Measurements from ENCODE around the gene ATRNL1.

ATRNL1 gene

DNA sequence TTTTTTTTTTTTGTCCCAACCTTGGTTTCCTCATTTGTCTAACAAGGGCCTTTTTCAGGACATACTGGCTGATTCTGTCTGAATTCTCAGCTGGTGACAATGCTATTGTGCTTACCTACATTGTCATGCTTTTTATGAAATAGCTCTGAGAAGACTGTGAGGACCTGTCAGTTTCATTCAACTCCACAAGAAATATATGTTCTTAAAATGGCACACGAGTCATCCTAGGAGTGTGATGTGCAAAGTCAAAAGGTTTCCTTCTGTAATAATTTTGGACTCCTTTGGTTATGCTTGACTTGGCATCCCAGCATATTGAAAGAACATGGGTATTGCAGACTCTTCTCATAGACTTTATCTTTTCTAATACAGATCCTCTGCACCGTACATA is 863.8 kb downstream of the ATRNL1 start:
- DNase-seq: no peak

DNA sequence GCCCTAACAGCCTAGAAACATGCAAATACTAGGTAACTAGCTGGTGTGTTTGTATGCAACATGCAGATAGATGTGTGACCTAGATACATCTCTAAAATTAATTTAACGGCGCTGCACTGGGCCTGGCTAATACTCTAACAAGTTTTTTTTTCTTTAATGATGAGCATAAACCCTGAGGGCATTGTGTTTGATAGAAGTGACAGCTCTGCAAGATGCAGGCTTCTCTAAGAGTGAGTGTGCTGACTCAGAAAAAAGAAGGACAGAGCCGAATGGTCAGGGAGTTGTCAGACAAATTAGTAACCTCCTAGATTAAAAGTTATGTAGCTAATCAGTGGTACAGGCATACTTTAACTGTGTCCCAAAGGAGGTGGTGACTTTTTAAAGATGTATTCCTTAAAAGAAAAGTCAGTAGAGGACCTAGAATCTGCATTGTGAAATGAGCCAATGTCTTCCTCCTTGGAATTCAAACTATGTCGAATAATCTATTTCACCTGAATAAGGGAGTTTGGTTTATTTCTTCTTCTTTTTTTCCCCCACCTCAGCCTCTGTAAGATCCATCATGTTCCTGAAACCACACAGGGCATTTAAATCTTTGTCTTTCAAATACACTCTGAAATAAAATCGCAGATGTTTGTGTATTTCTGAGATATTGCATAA is 864.7 kb downstream of the ATRNL1 start:
- DNase-seq: no peak

DNA sequence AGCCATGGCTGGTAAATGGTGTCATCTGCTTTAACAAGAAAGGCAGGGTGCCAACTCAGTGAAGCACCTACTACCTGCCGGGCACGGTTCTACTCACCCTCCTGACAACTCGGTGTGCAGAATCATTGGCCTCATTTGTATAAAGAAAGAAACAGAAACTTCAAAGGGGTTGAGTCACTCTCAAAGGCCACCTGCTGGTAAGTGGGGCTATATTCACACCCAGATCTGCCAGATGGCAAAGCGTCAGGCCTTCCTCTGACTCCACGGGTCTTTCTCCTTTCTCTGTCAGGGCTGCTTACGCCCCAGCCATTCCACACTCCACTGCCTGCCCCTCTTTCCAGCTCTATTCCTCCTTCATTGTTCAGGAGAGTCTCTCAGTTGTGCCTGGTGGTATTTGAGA is 870.7 kb downstream of the ATRNL1 start:
- DNase-seq: no peak

DNA sequence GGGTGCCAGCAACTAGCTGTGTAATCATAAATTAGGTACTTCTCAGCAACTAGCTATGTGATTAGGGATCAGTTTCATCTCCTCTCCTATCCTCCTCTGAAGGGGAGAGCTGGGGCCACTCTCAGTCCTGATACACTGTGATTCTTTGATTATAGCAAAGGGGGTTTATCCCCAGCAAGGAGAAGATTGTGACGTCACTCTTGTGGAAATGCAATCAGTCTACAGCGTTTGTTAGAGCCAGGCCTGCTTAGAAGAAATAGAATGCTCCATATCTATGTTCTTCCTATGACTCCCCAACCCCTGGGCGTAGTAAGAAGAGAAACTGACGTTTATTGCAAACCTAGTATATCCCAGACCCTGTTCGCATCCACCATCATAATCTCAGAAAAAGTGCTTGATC is 871.7 kb downstream of the ATRNL1 start:
- no peak for DNase-seq

DNA sequence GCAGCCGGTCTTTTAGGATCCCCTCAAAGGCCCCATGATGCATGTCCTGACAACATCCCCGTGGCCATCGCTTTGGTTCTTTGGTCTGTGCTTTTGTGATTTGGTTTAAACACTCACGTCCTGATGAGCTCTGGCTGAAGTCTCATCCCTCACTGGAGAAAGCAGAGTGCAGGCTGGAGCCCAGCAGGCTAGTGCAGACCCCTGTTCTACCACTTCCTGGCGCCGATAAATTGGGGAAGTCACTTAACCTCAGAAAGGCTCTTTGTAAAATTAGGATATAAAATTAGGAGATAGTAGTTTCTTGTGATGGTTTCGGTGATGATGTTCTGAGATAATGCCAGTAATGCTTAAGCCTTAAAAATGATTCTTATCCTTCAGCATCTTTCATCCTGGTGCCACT is 872.2 kb downstream of the ATRNL1 start:
- DNase-seq: no peak

DNA sequence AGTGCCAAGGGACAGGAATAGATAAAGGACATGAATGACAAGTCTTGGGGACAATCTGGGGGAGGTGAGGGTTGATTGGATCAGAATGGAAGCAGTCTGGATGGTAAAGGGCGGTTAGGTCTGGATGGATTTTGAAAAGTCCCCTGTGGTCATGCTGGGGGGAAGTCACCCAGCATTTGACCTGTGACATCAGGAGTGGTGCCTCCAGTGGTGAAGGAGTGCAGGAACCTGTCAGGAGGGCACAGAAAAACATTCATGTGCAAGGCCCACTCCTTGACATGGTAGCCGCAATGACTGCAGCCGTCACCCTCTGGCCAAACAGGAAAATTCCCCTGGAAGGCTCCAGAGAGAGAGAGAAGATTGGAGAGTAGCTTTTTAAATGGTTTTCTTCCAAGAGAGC is 875.1 kb downstream of the ATRNL1 start:
- no peak for DNase-seq

DNA sequence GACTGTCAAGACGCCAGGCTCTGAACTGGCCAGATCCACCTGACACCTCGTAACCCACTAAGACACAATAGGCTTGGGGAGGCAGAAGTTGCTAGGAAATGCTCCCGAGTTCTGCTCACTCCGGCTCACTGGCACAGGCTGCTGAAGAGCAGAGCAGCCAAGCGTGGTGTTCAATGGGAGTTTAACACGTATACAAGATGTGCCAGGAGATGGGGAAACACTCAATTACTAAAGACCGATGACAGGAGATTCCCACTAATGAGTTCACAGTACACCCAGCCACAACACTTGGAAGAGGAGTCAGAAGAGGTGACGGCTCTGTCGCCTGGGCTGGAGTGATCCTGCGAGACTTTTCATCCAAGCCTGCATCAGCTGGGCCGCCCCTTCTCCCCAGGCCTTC is 876.4 kb downstream of the ATRNL1 start:
- no peak for DNase-seq

DNA sequence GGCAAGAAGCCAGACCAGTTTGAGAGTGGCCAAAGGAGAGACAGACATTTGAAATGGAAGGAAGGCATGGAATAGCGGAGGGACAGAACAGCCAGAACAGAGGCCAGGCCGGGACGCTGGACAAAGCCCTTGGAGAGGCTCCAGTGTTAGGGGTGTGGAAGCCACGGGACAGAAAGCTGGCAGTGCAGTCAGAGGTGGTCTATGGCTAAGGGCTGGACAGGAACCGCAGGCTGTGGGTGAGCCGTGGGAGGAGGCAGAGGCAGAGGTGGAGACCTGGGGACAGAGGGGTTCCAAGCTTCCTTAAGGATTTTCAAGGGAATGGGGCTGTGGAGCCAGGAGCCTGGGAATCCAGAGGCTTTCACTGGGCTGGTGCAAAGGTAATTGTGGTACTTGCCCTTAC is 878.8 kb downstream of the ATRNL1 start:
- no peak for DNase-seq

DNA sequence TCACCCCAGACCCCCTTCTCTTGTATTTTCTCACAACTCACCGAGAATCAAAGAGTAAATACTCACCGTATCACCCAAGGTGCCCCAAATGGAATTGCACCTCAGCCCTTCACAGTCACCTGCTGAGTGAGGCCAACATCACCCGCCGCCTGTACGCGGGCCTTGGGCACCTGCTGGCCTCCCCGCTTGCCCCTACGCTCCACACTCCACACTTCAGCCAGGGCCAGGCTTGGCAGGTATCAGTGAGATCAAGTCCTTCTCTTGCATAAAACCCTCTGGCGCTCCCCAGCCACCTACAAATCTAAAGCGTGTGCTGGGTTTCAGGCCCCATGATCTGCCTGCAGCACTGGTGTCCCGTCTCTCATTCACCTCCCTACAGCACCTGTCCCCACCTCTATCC is 879.3 kb downstream of the ATRNL1 start:
- DNase-seq: no peak

DNA sequence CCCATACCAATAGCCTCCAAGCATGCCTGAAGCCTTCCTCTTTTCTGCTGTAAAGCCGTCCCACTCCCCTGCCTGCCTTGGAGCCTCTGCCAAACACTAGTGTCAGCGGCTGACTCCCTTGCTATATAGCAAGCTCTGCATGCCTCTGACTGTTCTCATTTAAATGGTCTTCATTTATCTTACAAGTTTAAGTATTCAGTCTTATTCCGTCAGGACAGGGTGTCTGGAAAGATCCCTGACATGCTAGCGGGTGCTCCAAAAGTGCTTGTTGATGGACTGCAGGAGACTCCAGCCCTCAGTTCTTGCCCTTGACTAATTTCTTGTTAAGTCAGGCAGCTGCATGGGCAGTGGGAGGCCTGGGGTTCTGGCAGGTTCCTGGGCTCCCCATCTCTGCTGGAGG is 881.2 kb downstream of the ATRNL1 start:
- DNase-seq: no peak

DNA sequence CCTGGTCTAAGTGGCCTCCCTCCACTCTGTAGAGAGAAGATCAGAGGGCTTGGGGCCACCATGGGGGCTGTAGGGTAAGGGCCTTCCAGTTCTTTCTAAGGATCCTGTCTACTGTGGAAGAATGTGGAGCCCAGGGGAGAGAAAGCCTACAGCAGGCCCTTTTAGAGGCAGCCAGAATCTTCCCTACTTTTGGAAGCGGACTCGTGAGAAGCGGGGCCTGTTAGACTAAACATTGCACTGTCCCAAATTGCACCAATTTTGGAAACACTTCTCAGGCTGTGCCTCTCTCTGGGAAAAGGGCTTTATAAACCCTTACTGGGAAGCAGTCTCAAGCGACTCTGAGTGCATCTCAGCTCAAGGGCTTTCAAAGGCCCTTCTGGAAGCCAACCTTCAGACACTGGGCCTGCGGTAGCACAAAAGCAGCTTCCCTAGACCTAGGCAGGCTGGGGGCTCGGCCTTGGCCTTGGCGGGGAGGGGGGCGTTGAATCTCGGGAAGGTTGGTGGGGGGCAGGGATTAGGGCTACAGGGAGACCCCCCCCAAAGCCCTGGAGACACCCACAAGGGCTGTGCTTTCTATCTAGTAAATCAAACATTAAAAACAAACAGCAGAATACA is 881.8 kb downstream of the ATRNL1 start:
- DNase-seq: no peak

DNA sequence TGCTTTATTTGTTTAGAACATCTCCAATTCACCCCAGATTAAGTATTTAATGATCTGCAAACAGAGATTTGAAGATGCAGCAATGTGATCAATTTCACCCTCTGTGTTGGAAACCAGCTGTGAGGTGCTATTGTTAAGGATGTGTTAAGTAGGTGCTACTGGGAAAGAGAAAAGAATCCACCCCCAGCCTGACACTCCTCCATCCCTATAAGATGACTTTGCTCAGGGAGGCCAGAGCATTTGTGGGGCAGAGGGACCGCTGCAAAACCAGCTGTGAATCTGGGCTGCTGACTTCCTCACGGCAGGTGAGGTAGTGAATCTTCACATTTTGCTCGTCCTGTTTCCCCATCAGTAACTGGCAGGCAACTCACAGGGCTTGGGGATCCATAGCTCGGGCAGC is 882.3 kb downstream of the ATRNL1 start:
- no peak for DNase-seq

DNA sequence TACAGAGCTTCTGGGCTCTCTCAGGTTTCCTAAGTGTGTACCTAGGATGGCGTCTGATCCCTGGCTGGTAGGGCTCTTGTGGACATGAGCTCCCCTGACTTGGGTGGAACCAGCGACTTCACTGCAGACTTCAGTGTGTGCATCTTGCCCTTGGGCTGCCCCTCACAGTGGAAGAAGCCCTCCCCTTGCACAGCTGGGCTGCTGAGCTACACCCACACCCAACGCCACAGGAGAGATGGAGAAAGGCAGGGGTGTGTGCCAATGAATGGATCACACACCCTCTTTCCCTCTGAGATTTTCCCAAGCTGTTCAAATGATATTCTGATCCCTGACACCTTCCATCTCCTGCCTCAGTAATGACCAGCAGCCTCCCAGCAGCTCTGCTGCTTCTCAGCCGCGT is 883.2 kb downstream of the ATRNL1 start:
- no peak for DNase-seq

DNA sequence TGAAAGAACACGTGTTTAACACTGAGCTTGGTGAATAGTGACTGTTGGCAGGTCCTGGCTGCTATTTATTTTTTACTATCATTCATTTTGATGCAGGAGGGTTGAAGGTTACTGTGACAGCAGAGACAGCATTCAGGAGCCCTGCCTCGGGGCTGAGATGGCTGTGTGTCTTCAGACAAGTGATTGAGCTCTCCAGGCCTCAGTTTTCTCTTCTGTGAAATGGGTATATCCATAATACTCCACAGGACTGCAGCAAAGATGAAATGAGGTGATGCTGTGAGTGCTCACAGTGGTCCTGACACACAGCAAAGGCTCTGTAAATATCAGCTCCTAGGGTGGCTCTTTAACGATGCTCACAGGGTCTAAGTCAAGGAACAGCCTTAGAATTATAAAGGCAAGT is 884.7 kb downstream of the ATRNL1 start:
- no peak for DNase-seq

DNA sequence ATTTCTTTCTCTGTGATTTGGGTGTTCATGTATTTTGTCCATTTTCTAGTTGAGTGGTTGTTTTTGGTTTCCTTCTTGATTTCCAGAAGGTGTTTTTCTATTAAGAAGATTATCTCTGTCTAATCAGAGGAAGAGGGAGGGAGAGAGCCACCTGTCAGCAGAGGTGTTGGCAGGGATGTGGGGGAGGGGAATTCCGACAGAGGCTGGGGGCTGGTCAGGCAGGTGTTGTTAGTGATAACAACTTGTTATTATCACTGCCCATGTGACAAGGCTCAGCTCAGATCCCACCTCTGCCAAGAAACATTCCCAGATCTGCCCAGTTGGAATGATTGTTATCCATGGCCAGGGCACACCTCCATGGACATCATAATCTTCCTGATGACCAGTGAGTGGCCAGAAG is 886.4 kb downstream of the ATRNL1 start:
- DNase-seq: no peak

DNA sequence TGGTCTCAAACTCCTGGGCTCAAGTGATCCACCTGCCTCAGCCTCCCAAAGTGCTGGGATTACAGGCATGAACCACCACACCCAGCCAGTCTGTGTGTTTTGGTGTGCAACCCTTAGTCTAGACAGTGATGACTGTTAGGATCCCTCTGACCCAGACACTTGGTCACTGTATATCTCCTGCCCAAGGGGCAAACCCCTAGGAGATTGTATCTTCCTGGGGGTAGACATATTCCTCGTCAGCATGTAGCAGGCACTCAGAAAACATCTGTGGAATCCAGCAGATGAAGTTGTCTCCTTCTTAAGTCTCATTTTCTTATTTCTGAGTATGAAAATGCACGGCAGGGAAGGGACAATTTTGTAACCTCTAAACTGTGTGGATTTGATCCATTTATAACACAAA is 887.3 kb downstream of the ATRNL1 start:
- DNase-seq: no peak

DNA sequence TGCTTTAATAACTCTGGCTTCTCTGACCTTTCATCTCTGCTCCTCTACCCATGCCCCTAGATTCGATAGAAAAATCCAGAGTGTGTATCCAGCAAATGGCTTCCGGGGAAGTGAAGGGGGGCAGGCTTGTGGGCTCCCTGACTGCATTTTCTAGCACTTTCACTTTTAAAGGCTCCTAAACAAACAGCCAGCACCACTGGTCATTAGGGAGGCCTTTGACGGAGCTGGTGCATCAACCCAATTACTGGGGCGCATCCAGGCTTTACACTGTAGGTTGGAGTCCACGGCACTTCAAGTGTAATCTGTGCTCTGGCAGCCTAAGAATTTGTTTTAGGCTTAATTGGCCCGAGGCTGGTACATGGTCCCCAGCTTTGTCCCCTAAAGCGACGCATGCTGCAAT is 887.9 kb downstream of the ATRNL1 start:
- no peak for DNase-seq

DNA sequence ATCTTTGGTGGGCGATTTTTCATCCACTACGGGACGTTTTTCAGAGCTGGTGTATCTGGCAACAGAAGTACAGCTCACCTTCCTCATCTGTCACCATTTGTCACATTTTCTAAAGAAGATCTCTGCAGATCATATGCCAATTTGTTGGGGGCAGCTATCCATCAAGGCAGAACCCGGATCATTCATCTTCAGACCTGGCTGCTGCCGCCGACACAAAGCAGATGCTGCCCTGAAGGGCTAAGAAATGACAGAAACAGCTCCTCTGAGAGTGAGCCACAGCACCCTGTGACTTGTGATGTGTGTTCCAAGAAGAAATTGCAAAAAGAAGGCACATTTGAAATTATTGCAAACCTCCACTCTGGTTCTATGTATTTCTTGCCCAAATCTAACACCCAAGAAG is 888.9 kb downstream of the ATRNL1 start:
- DNase-seq: no peak

DNA sequence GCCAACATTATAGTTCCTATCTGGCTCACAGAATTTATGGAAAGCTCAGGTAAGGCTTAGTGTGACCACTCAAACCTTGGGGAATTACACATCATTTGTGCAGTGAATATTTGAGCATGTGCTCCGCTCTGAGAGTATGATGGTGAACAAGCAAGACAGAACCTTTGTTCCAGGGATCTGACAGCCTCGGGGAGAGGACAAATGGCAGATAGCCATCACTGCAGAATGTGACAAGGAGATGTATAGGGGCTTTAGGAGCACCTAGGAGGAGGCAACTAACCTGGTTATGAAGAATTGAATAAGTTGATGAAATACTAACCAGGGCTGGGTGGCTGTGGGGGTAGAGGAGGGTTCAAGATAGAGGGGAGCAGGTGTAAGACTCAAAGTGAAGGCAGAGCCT is 889.4 kb downstream of the ATRNL1 start:
- no peak for DNase-seq

DNA sequence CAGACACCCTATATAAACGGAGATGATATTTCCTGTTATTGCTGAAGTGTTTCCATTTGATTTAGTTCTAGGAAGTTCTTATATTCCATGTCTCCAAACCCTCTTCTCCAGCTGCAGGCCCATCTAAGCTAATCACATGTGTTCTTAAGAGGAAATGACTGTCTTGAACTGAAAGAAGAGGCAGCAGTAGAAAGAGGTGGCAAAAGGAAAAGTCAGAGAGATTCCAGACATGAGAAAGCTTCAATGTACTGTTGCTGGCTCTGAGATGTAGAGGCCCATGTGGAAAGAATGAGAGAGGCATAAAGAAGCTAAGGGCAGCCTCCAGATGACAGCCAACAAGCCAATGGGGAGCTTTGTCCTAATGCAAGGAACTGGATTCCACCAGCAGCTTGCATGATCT is 892.6 kb downstream of the ATRNL1 start:
- no peak for DNase-seq

DNA sequence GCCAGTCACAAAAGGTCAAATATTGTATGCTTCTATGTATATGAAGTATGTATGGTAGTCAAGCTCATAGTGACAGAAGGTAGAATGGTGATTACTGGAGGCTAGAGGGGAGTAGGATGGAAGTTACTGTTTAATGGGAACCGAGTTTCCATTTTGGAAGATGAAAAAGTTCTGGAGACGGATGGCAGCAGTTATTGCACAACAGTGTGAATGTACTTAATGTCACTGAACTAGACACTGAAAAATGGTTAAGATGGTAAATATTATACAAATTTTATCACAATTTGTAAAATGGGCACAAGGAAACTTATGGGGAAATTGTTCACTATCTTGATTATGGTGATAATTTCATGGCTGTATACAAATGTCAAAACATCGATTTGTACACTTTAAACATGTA is 895.2 kb downstream of the ATRNL1 start:
- no peak for DNase-seq

DNA sequence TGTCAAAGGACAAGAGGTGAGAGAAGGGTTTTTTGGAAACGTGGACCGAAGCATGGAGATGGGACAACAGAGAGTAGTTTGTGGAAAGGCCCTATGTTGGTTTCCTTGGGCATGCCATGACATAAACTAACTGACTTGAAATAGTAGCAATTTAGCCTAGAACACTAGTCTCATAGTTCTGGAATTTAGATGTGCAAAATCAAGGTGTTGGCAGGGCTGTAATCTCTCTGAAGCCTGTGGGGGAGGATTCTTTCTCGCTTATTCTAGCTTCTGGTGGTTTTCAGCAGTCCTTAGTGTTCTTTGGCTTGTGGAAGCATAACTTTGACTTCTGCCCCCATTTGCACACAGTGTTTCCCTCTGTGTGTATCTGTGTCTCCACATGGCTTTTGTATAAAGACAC is 896.5 kb downstream of the ATRNL1 start:
- no peak for DNase-seq

DNA sequence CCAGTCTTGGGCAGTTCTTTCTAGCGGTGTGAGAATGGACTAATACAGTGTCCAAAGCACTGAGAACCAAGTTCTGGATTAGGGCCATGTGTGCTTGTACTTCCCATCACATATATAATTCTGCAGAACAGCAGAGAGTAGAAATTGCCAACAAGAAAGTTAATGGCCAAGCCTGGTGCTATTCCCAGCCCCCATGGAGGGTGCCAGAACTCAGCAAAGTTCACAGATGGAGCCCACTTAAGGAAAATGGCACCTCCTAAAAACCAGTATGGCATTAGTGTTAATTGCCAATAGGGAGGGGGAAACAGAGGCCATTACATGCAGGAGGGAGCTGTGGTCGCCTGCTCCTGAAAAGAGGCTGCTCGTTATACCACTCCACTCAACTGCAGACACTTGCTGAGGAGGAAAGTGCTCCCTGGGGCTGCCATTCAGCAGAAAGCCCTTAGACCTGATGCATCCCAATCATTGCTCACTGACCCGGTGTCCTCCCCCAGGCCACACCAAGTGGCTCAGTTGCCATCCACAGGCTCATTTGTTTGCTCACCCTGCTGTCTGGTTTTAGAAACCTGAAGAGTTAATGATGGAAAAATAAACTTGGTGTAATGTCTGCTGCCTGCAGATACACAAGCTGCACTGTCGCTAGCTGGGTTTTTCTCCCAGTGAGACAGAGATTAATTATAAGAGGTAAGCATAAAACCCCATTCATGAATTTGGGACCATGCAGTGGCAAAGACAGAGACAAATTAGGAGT is 899.2 kb downstream of the ATRNL1 start:
- no peak for DNase-seq

DNA sequence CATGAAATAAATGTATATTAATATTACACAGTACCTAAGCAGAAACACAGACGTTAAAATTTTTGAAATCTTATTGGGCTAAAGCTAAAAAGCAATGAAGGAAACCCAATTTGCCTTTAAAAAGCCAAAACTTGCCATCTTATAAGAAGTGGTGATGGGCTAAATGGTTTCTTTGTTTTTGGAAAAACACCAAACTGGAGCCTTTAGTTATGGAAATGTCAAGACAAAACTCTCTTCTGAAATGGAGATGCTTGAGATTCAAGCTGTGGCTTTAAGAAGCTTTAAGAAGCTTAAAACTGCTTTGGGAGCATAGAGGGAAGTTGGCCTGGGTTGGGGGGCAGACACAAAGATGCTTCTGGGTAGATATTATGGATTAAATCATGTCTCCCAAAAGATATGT is 902.9 kb downstream of the ATRNL1 start:
- no peak for DNase-seq

DNA sequence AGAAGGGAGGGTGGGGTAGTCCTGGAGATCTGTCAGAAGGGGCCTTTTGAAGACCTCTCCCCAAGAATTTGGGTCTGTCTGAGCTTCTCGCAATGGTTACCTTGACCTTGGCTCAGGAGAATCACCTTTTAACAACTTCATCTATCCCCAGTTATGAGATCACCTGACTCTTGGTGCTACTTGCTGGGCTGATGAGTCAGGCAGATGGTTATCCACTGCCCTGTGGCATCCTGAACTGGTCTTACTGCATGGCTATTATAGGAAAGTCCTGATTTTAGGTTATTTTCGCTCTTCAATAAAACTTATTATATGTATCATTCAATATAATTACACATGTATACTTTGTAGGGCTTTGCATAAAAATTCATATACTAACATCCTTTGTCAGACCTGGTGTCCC is 905.1 kb downstream of the ATRNL1 start:
- DNase-seq: no peak

All from right forelimb (tissue), 1 donor.